NCI-H2029 treated with DMSO at 0.1 percent for 48 hours (cell line): ENCODE data around the gene GPRC5C.

Source experiments
- DNase-seq: peaks from one replicate; lab custom pipeline; 2025; lab: John Stamatoyannopoulos, UW

The GPRC5C gene, protein sequence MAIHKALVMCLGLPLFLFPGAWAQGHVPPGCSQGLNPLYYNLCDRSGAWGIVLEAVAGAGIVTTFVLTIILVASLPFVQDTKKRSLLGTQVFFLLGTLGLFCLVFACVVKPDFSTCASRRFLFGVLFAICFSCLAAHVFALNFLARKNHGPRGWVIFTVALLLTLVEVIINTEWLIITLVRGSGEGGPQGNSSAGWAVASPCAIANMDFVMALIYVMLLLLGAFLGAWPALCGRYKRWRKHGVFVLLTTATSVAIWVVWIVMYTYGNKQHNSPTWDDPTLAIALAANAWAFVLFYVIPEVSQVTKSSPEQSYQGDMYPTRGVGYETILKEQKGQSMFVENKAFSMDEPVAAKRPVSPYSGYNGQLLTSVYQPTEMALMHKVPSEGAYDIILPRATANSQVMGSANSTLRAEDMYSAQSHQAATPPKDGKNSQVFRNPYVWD

DNA sequence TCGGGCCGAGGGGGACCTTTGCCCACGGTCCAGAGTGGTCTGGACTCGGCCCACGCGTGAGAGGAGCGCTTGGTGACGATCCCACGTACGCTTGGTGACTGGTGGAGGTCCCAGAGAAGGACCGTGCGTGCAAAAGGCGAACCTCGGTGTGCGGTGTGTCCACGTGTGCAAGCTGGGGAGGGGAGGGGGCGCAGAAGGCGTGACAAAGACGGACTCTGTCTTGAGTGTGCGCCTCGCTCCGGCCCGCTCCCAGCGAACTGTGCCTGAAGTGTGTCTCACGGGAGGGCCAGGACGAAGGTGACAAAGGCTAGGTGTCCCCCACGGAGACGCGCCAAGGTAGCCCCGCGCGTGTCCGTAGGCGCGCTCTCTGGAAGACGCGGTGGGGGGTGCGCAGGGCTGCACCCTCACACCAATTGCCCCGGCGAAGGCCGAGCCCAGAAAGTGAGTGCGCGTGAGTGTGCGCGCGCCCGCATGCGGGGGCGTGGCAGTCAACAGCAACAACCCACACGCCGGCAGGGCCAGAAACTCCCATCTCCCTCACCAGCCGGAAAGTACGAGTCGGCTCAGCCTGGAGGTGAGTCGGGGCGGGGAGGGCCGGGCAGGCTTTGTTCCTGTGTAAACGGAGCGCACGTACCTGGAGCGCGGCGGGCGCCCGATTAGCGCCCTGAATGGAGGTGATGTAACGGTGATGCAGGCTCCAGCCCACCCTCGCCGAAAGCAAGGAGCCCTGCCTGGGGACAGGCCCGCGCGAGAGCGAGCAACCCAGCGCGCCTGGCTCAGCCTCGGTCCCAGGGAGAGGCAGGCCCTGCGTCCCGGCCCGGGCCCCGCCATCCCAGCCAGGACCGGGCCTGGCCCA, at the start of gene GPRC5C:
GPRC5C (plus strand) TSS at position 521 of the 856 bp plus-strand sequence. CDS start 7,689 bp downstream, outside the sequence.
- peak; percentile 54 for DNase-seq

DNA sequence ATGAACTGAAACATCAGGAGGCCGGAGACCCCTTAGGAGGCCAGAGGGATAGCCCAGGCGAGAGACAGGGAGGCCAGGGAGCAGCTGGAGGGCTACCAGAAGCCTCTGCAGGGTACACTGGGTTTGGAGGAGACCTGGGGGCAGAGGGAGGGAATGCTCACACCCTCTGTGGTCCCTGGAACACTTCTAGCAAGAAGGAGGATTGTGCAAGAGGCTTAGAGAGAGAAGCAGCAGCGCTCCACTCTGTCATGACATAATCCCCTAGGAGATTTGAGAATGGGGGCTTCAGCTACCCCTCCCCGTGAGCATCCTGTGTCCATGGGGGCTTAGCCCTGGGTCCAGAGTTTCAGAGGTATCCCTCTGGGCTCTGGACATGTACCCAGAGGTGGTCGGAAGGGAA, 48.7 kb upstream of the GPRC5C start:
- no peak for DNase-seq

DNA sequence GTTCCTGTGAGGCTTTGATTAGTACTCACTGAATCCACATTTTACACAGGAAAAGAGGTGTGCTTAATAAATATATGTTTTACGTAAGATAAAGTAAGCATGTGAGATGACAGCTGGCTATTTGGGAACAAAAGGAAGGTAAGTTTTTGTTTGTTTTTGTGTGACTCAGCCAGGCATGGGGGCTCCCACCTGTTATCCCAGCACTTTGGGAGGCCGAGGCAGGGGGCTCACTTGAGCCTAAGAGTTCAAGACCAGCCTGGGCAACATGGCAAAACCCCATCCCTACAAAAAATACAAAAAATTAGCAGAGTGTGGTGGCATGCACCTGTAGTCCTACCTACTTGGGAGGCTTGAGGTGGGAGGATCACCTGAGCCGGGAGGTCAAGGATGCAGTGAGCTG, 46.7 kb upstream of the GPRC5C start:
- no peak for DNase-seq

DNA sequence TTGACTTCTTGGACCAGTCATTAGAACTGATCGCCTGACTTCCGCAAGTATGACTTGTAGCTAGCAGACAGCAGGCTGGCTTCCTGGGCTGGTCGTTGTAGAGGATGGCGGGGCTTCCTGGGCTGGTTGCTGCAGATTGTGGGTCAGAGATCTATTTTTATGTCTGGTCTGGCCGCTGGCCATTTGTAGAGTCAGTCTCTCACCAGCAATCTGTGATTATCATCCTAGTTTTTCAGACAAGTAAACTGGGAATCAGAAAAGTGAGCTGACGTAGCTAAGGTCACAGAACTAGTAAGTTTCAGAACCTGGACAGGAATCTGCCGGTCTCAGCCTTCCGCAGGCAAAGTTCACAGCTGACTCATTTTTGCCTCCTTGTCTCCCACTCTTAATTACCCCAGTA, 45.5 kb upstream of the GPRC5C start:
- DNase-seq: no peak

DNA sequence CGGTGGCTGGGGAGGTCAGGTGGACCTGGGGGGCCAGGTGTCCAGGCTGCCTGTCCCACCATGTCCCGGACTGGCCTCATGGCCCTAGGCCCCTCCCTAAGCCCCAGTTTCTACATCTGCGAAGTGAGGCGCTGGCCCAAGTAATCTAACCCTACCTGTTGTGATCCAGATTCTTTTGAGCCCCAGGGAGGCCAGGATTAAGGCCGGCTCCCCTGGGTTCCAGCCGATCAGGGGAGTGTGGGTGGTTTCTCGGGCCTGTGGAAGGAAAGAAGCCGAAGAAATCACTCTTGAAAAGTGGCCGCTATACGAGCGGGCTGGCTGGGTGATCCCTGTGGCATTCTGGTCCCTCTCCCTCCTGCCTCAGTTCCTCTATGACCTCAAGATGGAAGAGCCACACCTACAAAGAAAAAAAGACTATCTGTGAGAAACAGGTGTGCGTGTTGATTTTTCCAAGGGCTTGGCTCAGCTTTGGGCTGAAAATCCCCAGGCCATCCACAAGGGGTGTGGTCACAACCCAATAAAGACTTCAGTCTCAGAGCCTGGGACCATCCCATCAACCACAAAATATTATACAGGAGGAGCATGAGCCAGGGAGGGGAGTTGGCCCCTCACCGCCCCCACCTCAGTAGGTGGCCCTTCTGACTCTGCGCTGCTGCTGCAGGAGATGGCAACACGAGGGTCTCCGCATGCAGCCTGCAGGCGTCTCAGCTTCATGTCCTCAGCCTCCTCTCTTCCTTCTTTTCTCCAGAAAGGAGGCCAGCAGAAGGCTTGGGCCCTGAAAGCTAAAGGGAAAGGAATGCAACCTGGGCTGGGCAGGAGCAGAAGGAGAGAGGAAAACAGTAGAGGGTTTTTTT, 44.3 kb upstream of the GPRC5C start:
- DNase-seq: no peak

DNA sequence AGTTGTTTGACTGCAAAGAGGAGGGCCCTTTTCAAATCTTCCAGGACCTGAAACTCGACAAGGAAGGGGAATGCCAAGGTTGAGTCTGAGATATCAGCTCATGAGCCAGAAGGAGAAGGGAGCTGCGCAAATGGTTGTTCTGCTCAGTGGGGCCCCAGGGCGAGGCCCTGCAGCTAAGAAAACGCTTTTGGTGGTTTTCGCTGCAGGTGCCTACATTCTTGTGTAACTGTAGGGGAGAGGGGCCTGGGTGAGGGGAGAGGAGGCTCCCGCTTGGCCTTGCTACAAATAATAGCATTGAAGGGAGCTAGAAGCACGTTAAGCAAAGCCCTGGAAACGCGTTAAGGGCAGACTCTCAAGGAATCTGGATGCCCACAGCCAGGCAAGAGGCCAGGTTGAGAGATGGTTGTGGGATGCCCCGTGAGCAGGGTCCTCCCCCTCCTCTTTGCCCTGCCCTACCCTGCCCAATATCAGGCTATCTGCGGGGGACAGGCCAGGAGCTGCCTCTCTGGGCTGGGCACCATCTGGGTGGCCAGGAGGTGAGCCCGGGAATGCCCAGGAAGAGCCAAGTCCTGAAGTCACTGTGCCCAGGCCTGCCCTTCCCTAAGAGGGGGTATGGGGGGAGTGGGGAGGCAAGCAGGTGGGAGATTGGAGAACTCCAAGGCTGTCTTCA, 42.7 kb upstream of the GPRC5C start:
- DNase-seq: no peak

DNA sequence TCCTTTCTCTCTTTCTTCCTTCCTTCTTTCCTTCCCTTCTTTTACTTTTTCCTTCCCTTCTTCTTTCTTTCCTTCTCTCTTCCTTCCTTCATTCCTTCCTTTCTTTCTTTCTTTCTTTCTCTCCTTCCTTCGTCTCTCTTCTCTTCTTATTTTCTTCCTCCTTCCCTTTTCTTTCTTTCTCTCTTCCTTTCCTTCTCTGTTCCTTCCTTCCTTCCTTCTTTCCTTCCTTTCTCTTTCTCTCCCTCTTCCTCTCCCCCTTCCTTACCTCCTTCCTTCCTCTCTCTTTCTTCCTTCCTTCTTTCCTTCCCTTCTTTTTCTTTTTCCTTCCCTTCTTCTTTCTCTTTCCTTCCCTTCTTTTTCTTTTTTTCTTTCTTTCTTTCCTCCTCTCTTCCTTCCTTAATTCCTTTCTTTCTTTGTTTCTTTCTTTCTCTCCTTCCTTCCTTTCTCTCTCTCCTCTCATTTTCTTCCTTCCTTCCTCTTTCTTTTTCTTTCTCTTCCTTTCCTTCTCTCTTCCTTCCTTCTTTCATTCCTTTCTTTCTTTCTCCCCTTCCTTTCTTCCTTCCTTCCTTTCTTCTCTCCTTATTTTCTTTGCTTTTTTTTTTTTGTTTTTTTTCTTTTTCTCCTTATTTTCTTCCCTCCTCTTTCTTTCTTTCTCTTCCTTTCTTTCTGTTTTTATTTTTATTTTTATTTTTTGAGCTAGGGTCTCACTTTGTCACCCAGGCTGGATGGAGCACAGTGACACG, 41.8 kb upstream of the GPRC5C start:
- DNase-seq: no peak

DNA sequence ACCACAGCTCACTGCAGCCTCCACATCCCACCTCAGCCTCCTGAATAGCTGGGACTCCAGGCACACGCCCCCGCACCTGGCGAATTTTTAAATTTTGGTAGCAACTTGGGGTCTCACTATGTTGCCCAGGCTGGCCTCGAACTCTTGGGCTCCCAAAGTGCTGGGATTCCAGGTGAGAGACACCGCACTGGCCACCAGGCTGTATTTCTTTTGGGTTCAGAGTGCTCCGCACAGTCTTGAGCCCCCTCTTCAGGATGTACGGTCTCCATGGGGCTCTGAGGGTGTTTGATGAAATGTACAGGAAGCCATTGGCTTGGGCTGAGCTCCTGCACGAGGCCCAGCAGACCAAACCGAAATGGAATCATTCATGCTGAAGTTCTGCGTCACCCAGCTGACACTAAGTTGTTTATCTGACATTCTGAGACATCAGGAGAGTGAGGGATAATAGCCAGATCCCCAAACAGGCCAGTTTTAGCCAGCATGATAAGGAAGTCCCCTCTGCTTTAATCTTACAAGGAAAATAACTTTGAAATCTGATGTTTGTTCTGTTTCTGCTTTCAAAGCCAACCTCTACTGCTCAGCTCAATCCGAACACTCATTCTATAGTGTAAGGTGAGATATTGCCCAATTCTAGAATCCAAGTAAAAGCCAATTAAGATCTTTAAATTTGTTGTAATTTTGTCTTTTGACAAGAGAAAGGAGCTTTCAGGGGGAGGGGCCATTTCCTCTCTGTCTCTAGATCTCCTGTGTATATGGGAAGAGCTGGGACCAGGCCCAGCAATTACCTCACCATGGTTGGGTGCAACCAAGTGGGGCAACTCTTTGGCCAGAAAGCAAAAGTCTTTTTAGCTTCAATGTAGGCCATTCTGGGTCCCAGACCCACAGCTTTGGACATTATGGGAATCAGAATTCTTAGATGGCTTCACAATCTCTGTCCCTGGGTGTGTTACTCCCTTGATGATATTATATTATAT, 40.9 kb upstream of the GPRC5C start:
- no peak for DNase-seq

DNA sequence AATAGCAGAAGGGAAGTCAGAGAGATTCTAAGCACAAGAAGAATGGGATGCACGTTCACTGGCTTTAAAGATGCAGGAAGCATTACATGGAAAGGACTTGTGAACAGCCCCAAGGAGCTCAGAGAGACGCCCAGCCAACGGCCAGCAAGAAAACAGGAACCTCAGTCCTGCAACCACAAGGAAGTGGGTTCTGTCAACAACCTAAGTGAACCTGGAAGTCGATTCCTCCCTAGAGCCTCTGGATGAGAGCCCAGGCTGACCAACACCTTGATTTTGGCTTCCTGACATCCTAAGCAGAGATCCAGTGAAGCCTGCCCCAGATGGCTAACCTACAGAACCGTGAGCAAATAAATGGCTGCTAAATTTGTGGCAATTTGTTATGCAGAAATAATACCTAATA, 40.1 kb upstream of the GPRC5C start:
- no peak for DNase-seq

DNA sequence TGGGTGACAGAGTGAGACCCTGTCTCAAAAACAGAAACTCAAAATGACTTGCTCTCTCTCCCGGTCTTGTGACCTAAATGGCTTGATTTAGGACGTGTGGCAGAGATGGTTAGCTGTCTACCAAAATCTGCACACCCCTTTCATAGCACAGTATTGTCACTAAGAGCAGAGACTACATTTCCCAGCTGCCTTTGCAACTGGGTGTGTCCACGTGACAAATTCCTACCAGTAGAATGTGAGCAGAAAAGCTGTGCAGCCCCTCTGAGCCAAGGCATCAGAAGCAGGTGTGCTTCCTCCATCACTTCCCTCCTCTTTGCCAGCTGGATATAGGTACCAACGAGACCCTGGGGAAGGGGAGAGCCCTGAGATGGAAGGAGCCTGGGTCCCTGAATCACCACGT, 39.0 kb upstream of the GPRC5C start:
- no peak for DNase-seq

DNA sequence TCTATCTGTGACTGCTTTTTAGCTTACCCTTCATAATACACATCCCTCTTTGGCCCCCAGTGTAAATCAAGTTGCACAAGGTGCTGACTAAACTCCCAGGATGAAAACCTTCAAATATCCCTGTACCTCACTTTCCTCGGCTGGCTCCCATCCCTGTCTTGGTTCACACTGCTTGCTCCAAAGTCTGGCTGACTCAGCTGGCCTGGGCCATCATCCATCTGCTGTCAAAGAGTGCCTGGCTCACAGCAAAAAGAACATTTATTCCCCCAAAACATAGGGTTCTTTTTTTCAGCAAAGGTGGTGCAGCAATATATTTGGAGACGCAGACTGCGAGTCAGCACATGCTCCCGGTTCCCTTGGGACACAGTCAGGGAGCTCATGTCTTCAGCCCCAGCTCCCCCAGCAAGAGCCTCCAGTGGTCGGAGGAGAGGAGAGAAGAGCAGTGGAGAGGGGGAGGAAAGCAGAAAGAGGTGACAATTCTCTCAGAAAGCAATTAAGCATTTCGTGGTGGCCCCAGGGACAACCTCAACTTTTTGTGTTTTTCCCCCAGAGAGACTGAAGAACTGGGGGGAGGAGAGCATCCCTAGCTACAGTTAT, 38.4 kb upstream of the GPRC5C start:
- no peak for DNase-seq

DNA sequence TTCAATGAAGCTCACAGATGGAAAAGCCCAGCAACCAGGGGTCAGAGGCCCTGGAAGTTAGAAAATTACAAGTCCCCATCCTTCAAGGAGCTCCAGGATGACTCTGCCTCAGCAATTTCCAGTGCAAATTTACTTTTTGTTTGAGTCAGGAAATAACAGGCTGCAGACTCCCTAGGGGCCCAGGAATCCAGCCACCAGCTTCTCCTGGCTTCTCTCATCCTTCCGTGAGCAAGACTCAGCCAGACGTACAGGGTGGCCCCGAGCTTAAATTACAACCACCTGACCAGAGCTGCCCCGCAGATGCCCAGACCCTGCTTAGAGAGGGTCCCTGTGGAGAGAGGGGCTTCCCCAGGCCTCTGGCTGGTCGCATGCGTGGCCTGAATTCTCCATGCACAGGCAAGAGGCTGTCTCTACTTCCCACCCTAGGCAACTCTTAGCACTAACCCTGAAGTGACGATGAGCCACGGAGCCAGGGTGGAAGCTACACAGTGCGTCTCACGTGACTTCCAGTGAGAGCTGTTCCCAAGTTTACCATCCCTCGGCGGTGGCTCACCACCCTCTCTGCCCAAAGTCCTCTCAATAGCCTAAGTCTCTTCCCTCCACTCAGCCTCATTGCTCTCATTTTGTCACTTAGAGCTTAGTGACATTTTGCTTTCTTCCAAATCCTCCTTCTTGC, 37.5 kb upstream of the GPRC5C start:
- DNase-seq: no peak

DNA sequence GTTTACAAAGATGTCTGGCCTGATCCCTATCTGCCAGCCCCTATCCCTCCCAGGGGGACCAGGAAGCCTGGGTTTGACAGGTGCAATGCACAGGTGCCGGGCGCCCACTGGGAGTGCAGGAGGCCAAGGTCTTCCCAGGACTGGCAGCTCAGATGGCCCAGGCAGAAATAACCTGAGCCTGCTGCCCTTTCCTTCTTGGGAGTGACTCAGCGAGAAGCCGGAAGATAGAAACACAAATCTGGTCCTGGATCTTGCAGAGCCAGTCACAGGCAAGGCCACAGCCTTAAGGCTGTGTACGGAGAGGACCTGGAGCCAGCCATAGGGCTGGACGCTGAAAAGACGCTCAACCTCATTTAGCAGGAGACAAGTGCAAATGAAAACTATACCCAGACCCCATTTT, 36.9 kb upstream of the GPRC5C start:
- no peak for DNase-seq

DNA sequence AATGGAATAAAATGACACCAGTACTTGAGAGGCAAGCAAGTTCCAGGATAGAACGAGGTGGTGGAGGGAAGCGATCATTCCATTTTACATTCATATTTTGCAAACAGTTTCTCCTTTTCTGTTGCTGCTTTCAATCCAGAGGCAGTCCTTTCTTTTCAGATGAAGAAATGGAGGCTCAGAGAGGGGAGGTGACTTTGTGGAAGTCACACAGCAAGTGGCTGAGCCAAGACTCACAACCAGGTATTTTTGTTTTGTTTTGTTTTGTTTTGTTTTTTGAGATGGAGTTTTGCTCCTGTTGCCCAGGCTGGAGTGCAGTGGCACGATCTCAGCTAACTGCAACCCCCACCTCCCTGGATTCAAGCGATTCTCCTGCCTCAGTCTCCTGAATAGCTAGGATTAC, 35.3 kb upstream of the GPRC5C start:
- no peak for DNase-seq

DNA sequence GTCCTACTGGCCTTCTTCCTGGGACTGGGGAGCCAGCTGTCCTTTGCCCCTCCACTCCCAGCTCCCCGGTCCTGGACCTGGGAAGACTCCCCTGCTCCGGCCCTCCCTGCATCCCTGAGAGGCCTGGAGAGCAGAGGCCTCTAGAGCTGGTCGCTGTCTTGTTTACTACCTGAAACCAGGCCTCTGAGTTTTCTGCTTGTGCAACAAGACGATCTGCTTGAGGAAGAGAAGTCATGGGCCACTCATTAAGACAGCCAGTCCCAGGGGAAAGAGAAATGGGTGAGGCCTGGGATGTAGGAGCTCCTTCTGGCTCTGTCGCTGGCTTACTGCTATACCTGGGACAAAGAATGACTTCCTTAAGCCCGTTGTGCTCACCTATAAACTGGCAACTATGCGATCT, 29.8 kb upstream of the GPRC5C start:
- DNase-seq: no peak

DNA sequence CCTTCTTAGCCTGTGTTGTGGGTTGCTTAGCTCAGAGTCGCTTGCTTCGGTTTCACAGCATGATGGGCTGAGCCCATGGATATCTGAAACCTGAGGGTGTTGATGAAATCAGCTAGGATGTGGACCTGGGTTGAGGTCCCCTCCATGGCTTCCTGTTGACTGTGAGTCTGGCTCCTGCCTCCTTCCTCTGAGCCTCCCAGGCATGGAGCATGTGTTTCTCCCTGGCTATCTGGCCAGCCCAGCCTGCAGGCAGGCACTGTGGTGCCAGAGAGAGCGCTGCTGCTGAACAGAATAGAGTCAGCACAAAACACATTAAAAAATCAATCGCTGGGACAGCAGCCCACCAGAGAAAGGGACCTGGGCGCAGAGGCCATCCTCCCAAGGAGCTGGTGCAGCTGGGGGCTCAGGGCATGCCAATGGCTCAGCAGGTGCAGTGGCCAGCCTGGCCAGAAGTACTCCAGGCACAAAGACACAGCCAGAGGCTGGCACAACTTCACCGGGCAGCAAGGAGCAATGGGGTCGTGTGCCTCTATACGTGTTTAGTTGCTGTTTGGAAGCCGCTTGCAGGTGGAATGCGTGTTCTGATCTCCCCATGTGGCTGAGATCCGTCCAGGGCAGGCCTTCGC, 28.3 kb upstream of the GPRC5C start:
- no peak for DNase-seq

DNA sequence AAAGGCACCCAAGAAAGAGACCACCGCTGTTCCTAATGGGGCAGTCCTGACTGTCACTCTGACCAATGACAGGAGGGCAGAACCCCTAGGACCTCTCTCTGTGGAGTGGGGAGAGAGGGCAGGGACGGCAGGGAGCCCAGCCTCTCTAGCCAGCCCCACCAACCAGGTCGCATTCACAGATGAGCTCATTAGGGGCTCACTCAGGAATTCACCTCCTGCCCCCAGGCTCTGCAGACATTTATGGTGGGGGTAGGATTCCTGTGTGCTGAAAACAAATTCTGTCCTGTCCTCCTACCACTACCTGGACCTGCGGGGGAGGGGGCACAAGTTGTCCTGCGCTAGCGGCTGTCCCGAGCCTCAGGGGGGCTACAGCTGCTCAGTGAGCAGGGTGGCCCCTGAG, 27.7 kb upstream of the GPRC5C start:
- no peak for DNase-seq

DNA sequence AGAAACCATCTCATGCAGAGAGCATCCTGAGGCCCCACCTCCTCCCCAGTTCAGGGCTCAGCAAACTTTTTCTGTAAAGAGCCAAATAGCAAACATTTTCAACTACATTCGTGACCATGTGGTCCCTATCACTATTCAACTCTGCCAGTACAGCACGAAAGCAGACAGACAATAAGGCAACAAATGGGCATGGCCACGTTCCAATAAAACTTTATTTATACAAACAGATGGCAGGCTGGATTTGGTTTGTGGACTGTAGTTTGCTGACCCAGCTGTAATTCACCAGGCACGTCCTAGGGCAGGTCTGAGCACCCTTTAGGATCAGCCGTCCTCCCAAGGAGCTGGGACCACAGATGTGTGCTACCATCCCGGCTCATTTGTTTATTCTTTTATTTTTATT, 27.1 kb upstream of the GPRC5C start:
- no peak for DNase-seq
